Measurements from ENCODE around the gene RPL19.

GRCh38 chr17:39227364-39227919 is 27.4 kb downstream of the RPL19 start:
- TF ChIP-seq CTCF (IDR thresholded peaks at IDR 0.05): no peak
- no peak for TF ChIP-seq POLR2A (IDR thresholded peaks at IDR 0.05)
- TF ChIP-seq POLR2AphosphoS5 (IDR thresholded peaks at IDR 0.05): no peak

All from stomach (tissue), 4 donors.